GF-D8 (cell line): ENCODE data around the gene S100A9.
"Not testable (repeated sequence)": the region's sequence is repeated elsewhere in the genome, so short reads cannot be mapped to it uniquely, and the experiment has no call there.

ENCODE experiments used
- DNase-seq: peaks from one replicate; lab custom pipeline; 2025; lab: John Stamatoyannopoulos, UW

Gene S100A9

DNA sequence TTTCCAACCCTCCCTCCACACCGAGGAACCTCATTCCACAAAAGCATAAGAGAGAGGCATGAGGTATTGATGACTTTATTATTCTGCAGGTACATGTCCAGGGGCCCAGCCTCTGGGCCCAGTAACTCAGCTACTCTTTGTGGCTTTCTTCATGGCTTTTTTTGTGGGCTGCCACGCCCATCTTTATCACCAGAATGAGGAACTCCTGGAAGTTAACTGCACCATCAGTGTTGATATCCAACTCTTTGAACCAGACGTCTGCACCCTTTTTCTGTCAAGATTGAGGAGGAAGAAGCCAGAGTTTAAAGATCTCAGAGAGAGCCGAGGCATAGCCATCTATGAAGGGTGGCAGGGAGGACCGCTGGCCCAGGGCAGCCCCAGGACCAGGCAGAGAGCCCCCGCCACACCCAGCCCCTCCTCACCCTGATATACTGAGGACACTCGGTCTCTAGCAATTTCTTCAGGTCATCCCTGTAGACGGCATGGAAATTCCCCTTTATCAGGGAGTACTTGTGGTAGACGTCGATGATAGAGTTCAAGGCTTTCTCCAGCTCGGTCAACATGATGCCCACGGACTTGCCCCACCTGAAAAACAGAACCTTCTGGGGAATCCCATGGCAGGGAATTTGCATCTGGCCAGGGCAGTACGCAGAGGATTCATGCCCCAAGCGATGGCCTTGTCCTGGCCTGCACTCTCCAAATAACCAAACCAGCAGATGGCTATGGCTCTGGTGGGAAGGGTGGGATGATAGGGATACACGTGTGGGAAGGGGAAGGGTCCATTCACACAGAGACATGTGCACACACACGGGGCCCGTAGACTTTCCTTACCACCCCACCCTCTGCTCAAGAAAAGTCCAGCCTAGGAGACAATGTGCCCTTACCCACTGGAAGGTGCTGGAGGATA is 32.6 kb downstream of the S100A9 start:
- peak; percentile 58 for DNase-seq

DNA sequence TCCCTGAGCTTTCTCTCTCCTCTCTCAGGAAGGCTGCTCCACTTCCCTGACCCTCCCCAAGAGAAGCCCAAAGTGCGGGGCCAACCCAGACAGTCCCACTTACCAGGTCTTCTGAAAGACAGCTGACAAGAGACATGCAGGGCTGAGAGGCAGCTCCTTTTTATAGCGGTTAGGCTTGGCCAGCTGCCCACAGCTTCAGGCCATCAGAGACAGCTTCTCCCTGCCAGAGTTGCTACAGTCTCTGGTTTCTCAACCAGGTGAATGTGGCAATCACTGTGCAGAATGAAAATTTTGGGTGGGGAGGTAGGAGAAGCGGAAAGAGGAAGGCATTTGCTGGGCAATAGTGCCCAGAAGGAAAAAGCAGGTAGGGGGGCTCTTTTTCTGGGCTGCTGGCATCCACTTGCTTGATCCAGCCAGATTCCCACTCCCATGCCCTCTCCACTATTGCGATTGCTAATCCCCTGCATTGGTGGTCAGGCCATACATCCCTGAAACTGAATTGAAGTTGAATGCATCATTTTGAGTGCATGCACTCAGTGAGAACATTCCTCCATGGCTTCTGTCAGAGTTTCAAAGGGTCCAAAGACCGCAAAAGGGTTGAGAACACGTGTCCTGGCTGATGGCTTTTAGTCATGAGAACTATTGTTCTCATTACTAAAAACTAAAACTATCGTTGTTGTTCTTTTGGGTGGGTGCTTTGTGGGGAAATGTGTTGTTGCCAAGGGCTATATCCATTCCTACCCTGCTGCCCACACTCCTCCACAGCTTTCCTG is 33.5 kb downstream of the S100A9 start, which contains the start of gene S100A8:
TSS of gene S100A8 (minus strand) at position 136 of the 773 bp plus-strand sequence. CDS start 538 bp downstream, outside the sequence.
- DNase-seq = peak; percentile 83

DNA sequence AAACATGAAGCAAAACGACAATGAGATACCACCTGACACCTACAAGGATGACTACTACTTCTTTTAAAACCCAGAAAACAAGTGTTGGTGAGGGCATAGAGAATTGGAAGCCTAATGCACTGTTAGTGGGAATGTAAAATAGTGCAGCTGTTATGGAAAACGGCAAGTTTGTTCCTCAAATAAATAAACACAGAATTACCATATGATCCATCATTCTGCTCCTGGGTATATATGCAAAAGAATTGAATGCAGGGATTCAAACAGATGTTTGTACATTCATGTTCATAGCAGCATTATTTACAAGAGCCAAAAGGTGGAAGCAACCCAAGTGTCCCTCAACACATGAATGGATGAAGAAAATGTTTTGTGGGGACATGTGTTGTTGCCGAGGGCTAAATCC is 34.6 kb downstream of the S100A9 start:
- no peak for DNase-seq

DNA sequence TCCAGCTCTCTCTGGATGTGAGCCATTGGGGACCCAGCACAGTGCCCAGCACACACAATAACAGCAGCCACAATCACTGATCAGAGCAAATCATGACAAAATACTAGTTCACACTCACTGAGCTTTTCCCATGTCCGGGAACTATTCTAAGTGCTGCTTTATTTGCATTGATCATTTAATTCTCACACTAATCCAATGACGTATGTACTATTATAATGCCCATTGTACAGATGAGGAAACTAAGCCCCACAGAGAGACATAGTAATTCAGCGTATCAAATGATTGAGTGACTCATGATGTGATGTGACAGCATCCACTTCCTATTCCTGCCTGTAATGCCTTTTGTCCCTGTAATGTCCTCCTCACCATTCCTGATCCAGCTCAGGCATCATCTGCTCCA is 35.2 kb downstream of the S100A9 start:
- no peak for DNase-seq

DNA sequence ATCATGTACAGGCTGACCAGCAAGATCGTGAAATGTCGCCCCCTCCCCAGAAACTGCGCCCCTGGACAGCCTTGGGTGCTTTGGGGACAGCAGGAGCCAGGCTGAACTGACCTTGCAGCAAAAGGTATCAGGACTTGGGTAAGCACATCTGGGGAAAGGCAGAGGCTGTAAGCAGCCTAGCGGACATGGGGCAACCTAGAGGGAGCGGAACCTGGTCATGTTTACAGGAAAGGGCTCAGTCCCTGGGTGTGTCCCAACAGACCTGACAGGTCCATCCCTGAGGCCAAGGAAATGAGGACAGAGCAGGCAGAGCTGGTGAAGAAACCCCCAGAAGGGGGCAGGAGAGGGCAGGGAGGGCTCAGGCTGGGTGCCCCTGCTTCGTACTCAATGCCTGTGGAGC is 36.3 kb downstream of the S100A9 start:
- no peak for DNase-seq

DNA sequence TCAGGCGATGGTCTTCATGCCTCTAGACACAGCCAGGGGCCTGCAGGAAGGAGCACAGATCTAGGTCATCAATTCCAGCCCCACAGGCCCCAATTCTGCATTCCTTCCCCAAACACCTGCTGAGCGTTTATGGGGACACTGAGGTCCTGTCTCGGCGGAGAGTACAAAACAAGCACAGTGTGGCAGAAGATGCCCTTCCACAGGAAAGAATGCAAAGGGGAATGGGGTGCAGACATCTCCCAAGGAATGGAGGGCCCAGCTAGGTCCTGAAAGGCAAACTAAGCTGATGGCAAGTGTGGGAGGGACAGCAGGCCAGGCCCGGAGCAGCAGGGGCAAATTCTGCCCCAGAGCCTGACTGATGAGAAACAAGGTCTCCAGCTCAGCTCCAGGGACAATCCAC is 36.7 kb downstream of the S100A9 start:
- DNase-seq = no peak

DNA sequence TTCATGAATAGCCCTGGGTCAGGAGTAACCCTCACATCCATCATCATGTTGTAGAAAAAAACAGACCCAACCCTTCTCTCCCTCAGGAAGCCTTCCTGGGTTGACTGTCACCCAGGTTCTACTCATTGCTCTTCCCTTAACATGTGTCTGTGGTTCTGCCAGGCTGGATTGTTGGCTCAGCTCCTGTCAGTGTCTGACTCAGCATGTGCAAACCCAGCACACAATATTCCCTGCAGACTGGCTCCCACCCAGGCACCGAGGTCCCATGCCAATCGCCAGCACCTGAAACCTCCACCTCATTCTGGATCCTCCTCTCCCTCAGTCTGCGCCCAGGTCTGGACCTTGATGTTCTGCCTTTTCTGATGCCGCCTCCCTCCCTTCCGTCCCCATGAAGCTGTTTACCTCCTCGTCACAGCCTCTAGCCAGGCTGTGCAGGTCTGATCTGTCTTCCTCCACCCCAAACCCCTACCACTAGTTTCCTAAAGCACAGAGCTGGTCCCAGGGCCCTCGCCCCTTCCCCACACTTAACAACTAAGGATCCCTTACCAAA is 37.6 kb downstream of the S100A9 start:
- DNase-seq = no peak

DNA sequence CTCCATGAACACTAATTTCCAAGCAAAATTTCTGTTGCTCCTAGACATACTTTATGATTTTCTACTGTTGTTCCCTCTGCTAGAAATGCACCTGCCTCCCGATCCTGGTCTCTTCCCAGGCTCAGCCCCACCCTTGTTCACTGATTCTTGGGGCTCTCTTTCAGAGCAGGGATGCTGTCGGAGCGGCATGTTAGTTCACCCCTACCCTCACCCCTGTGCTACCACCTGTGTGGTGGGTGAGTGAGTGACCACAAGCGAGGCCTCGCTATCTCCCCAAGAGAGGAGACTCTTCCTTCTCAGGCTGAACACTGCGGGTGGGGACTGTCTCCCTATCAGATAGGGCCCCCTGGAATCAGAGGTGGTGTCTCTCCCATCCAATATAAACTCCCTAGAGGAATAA is 38.1 kb downstream of the S100A9 start:
- DNase-seq = no peak

DNA sequence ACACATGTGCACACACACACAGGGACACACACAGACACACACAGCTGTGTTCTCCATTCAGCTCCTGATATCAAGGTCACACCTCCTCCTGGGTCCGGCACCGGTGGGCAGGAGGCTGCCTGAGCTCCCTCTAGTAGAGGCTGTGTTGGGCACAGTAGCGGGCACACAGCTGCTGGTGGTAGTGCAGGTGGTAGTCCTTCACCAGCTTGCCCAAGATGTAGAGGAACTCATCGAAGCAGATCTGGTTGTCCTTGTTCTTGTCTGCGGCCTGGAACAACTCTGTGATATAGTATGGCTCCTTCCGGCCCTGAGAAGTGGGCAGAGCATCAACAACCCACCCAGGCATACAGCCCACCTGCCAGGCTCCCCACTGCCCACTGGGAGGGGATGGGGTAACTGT is 38.8 kb downstream of the S100A9 start:
- DNase-seq = no peak

DNA sequence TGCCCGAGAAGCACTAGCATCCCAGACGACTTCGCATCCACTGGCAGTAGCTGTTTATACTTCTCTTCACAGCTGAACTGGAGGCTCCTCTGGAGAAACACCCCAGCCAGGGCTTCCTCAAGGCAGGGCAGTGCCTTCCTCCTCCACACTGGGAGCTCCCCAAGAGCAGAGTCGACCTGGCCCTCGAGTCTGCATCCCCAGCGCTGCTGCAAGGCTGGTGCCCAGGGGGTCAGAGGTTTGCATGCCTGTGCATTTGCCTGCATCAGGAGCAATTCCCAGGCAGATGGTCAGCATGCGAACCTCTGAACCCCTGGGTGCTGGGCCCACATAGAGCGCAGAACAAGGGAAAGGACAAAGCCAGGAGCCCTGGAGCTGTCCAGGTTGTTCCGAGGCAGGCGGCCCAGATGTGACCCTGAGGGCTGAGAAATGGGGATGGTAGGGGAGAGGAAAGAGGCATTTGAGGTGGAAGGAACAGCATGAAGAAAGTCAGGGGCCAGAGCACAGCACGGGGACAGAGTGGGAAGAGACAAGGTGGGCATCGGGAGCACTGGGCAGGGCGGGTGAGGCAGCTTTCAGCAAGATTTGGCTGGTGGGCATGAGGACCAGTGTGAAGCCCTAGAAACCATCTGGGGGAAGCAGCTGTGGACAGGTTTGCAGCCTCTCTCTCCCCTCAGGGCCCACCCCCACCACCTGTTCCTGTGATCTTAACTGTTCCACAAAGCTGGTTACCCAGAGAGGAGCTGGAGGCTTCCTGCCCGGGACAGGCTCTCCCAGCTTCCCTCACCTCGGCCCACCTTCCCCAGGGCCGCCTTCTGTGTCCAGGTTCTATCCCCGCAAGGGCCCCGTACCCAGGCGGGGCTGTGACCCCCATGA is 39.6 kb downstream of the S100A9 start:
- no peak for DNase-seq

DNA sequence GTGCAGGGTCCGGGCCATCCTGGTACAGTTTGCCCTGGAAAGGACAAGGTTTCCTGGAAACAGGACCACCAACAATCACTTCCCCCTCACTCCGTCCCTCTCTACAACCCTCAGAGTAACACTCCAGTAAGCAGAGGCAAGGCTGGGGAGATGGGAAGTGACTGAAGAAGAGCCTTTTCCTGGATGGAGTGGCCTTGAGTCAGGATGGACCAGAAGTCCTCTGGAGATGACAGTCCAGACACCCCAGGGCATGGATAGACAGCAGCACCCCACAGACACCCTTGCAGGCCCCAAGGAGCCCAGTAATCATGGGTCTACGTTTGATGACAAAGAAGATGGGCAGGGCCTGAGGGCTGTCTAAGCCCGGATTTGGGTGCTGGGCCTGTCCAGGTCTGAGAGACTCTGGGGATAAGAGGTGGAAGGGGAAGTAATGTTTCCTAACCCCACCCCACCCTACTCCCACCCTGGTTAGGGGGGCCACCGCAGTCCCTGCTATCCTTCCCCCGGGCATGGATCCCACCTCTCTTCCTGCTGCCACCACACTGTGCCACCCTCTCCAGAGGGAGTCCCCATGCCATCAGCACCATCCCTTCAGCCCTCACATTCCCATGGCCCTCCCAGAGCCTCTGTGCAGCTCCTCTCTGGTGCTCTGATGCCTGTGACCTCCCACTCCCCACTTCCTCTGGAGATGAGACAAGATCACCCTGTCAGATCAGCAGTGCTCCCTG is 40.4 kb downstream of the S100A9 start:
- no peak for DNase-seq

DNA sequence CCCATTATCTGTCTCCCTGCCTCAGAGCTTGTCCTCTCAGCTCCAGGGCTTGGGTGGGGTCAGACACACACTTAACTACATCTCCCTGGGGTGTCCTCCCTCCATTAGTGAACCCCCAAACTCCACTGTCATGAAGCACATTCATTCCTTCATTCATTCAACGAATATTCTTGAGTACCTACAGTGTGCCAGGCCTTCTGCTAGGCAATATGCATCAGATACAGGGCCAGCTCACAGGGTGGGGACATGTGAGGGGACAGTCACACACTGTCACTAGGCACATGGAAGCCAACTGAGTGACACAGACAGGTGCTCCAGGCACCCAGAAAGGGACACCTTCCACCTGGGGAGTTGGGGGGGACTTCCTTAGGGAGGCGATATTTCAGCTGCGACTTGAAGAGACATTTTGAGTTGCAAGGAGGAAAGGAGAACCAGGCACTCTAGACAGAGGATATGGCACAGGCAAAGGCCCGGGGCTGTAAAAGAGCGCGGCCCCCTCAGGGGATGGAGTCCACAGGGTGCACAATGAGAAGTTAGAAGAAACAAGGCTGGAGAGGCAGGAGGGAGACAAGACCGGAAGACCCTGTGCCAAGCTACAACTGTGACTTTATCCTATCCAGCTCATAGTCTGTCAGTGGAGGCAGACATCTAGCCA is 41.9 kb downstream of the S100A9 start:
- no peak for DNase-seq

DNA sequence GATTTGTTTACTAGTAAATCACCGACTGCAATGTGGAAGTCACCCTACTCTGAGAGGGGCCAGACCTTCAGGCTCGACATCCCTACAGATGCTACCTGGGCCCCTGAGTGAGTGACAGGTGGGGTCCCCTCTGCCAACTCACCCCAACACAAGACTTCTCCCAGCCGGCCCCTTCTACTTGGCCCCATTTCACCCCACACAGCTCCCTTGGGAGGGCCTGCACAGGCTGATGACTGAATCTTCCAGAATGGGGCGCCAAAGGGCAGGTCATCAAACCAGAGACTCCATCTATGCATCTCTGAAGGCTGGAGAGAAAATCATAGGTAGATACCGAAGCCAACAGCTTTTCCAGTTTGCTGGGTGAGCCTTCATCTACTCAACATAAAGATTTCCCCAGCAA is 42.6 kb downstream of the S100A9 start:
- no peak for DNase-seq

DNA sequence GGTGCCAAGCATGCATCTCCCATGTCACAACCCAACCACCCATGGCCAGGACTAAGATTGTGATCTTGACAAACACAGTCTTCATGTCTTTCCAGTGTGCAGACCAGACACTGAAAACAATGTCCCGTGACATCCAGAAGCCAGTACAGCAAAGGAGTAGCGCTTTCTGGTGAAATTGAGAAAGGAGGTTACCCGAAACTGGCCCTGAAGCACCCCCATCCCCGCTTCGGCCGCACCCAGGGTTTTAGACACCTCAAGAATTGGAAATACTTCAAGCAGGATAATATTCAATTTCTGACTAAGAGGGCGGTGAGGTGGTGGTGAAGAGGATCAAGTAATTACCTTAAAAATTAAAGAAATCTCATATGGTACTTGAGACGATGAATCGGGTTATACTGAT is 43.8 kb downstream of the S100A9 start:
- DNase-seq = no peak

DNA sequence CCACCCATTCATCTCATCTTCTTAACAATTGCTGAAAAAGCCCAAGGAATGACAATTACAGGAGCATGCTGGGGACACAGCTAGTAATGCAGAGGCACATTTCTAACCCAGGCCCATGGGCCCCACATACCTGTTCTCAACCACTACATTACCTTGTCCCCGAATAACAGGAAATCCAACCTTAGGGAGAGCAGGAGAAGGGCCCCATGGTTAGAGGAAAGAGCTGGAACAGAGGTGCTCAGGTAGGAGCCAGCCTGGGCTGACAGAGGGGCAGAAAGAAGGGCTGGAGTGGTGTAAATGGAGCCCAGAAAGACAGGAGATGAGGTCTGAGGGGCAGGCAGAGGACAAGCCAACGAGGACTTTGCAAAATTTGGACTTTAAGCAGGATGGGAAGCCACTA is 44.6 kb downstream of the S100A9 start:
- DNase-seq = no peak

DNA sequence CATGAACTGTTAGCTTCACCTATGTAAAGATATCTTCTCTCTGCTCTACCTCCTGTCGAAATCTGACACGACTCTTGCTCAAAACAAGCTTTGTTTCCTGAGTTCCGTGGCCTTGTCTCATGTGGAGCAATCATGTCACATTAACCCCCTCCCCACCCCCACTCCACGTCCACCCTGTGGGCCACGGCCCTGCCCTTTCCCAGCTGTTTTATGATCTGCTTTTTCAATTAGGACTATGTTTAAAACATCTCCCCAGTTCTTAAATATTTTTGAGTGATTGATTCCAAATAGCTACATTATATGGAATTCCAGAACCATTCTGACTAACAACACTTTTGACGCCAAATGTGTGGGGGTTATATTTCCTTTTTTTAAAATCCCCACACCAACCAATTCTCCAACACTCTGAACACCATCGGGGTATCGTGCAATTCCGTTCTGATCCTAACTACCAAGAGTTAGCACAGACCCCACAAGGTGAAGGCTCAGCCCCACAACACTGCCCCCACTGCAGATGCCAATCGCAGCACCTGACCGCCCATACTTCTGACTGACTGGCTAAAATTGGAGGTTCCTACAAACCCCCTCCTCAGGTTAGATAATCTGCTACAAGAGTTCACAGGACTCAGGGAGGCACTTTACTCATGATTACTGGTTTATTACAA is 45.9 kb downstream of the S100A9 start:
- no peak for DNase-seq

DNA sequence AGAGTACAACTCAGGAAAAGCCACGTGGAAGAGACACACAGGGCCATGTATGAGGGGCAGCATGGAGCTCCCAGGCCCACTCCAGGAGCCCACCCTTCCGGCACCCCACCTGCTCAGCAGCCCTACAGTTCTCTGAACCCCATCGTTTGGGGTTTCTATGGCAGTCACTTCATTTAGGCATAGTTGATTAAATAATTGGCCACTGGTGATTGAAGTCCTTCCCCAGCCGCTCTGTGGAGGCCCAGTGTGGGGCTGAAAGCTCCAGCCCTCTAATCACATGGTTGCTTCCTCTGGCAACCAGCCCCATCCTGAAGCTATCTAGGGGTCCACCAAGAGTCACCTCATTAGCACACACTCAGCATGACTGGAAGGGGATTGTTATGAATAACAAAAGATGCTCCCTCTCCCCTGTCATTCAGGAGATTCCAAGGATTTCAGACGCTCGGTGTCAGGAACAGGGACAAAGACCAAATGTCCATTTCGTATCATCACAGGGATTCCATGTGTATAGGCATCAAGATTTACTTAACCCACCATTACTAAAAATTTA is 46.5 kb downstream of the S100A9 start:
- DNase-seq = no peak

DNA sequence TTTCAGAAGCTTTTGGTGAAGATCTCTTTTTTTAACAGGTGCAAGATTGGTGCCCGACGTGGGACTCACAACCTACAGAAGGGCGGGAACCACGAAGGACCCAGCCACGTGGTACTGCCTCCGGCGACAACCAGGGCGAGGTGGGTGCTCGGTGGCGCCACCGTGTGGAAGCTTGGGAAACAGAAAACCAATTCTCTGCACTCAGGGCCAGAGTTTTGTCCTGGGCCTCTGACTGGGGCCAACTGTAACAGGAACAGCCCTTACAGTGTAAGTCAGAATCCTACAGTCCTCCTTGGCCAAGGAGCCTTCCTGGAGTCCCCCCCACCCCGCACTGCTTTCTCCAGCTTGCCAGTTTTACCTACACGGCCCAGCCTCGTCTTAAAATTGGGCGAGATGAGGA is 47.1 kb downstream of the S100A9 start:
- DNase-seq = peak; percentile 5

DNA sequence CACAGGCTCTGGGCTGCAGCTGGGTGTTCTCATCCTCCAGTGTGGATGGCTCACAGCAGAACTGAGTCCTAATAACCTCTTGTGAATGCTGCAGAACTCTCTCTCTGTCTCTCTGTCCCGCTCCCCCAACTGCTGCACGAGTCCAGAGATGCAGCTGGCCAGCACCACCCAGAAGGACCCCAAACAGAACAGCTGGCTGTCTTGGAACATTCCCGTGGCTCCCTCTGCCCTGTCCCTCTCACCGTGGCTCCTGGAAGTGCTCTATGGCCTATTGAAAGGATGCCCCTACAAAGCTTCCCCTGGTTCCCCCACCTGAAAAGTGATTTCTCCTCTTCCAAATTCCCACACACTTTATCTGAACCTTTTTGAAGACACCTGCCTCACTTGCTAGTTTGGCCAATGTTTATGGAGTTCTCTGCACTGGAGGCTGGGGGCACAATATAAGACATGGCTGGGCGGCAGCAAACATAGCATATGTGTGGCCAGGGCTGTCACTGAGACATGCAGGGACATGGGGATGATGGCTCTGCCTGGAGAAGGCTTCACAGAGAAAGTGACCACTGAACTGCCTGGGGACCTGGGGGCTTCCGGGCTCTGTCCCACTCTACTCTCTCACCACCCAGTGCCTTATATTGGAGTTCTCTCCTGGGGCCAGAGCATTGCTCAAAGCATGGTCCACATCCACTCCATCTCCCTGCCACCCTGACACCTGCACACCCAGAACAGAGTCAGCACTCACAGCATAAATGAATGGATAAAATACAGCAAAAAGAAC is 48.4 kb downstream of the S100A9 start:
- not testable (repeated sequence) for DNase-seq
